ENCODE data around the gene COL6A5.

- no peak for TF ChIP-seq CHD4 (IDR thresholded peaks at IDR 0.05; ENCODE audit: borderline replicate concordance, low read length)
- no peak for TF ChIP-seq ZNF350 (CRISPR knock-in tag; IDR thresholded peaks at IDR 0.05; ENCODE audit: borderline replicate concordance, low read depth)
- TF ChIP-seq SP1 (IDR thresholded peaks at IDR 0.05), result no peak
- no peak for TF ChIP-seq SP1 (CRISPR knock-in tag; IDR thresholded peaks at IDR 0.05)
- no peak for TF ChIP-seq ZMYM4 (CRISPR knock-in tag; IDR thresholded peaks at IDR 0.05)
- no peak for TF ChIP-seq POLR2AphosphoS2 (IDR thresholded peaks at IDR 0.05; ENCODE audit: low read depth, low read length)
- no peak for TF ChIP-seq RAD51 (IDR thresholded peaks at IDR 0.05; ENCODE audit: borderline replicate concordance)
- TF ChIP-seq KAT2B (IDR thresholded peaks at IDR 0.05; ENCODE audit: borderline replicate concordance, low read depth, low read length), result no peak
Measured at GRCh38 chr3:130468311-130468710, 122.8 kb downstream of the COL6A5 start.
